ENCODE results near the gene KIF1B. TPM values are rescaled to one million over a fixed set of nuclear protein-coding genes. Genes with fewer than 3 reads are reported as not detected.

KIF1B gene
- total RNA-seq, 1 donor from 2014 or later: 113 TPM

DNA sequence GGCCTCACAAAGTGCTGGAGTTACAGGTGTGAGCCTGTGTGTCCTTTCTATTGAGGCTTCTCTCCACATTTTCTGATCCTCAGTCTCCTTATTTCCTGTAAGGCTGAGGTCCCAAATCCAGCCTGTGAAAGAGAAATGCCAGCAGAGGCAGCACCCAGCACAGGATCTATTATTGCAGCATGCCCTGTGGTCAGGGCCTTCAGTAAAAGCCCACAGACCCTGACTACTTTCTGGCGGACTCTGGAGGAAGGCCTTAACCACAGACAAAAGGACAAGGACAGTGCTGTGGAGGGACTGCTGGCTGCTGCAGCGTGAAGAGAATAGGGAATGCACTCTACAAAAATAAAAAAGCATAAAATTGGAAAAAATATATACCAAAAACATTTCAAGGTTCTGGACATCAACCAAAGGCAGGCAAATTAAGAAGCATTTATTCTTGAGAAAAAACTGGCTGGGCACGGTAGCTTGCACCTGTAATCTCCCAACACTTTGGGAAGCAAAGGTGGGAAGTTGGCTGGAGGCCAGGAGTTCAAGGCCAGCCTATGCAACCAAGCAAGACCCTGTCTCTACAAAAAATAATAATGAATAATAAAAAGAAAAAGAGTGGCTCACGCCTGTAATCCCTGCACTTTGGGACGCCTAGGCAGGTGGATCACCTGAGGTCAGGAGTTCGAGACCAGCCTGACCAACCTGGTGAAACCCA lies 179.1 kb downstream of the KIF1B start:
- H3K27ac Mint-ChIP-seq (ENCODE audit: unreplicated experiment): peak overlapping the region; percentile 93
- no peak for DNase-seq (ENCODE audit: low read depth, low spot score)
- H3K36me3 Mint-ChIP-seq (ENCODE audit: low read depth): peaks cover 19% of the 10 kb centered on the region
- peak overlapping the region; percentile 47 for H3K4me3 Mint-ChIP-seq
- H3K9me3 Mint-ChIP-seq: peaks cover 3% of the 10 kb centered on the region
- TF ChIP-seq, protein P1, sequence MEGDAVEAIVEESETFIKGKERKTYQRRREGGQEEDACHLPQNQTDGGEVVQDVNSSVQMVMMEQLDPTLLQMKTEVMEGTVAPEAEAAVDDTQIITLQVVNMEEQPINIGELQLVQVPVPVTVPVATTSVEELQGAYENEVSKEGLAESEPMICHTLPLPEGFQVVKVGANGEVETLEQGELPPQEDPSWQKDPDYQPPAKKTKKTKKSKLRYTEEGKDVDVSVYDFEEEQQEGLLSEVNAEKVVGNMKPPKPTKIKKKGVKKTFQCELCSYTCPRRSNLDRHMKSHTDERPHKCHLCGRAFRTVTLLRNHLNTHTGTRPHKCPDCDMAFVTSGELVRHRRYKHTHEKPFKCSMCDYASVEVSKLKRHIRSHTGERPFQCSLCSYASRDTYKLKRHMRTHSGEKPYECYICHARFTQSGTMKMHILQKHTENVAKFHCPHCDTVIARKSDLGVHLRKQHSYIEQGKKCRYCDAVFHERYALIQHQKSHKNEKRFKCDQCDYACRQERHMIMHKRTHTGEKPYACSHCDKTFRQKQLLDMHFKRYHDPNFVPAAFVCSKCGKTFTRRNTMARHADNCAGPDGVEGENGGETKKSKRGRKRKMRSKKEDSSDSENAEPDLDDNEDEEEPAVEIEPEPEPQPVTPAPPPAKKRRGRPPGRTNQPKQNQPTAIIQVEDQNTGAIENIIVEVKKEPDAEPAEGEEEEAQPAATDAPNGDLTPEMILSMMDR (conservative IDR thresholded peaks at IDR 0.05): no peak
- peaks cover 28% of the 10 kb centered on the region for H3K4me1 Mint-ChIP-seq
- H3K27me3 Mint-ChIP-seq (ENCODE audit: low read depth): no peaks in the 10 kb centered on the region

DNA sequence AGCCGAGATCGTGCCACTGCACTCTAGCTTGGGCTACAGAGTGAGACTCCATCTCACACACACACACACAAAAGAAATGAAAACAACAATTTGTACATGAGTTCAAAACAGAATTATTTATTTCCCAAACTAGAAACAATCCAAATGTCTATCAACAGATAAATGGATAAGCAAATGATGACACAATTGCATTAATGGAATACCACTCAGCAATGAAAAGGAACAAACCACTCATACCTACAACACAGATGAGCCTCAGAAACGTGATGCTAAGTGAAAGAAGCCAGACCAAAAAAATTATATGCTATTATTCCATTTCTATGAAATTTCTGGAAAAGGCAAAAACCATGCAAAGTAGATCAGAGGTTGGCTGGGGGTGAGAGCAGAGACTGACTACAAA lies 186.5 kb downstream of the KIF1B start:
- H3K36me3 Mint-ChIP-seq (ENCODE audit: low read depth): peaks cover 21% of the 10 kb centered on the region
- TF ChIP-seq, protein P1 (conservative IDR thresholded peaks at IDR 0.05): no peak
- H3K9me3 Mint-ChIP-seq: peaks cover 3% of the 10 kb centered on the region
- no peak for DNase-seq (ENCODE audit: low read depth, low spot score)
- H3K27ac Mint-ChIP-seq (ENCODE audit: unreplicated experiment): no peak overlapping the region
- peaks cover 9% of the 10 kb centered on the region for H3K27me3 Mint-ChIP-seq (ENCODE audit: low read depth)
- peak overlapping the region; percentile 85 for H3K4me3 Mint-ChIP-seq
- H3K4me1 Mint-ChIP-seq: peaks cover 33% of the 10 kb centered on the region

DNA sequence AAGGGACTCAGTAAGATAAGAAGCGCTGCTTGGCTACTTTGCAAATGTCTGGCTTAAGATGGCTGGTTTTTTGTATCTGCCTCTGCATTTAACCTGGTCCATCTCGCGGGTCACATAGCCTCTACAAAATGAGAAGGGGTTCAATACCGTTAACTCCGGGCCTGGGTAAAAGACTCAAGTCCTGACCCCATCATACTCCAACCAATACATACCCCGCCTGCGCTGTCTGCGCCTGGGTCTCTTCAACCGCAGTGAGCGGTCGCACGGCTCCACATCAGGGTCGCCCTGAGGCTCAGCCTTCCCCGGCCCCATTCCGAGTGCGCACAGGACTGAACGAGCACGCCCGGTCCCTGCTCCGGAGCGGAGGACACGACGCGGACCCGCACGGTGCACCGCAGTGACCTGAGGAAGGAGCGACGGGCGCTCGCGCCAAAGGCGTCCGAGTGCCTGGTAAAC lies 187.9 kb downstream of the KIF1B start:
- Mint-ChIP-seq H3K27ac (ENCODE audit: unreplicated experiment) (peak overlapping the region; percentile 94), H3K4me3 (peak overlapping the region; percentile 97), H3K27me3 (ENCODE audit: low read depth) (peaks cover 9% of the 10 kb centered on the region), H3K36me3 (ENCODE audit: low read depth) (peaks cover 28% of the 10 kb centered on the region), H3K4me1 (peaks cover 33% of the 10 kb centered on the region), H3K9me3 (peaks cover 3% of the 10 kb centered on the region)
- TF ChIP-seq, protein P1 (conservative IDR thresholded peaks at IDR 0.05): no peak
- DNase-seq (ENCODE audit: low read depth, low spot score): no peak

DNA sequence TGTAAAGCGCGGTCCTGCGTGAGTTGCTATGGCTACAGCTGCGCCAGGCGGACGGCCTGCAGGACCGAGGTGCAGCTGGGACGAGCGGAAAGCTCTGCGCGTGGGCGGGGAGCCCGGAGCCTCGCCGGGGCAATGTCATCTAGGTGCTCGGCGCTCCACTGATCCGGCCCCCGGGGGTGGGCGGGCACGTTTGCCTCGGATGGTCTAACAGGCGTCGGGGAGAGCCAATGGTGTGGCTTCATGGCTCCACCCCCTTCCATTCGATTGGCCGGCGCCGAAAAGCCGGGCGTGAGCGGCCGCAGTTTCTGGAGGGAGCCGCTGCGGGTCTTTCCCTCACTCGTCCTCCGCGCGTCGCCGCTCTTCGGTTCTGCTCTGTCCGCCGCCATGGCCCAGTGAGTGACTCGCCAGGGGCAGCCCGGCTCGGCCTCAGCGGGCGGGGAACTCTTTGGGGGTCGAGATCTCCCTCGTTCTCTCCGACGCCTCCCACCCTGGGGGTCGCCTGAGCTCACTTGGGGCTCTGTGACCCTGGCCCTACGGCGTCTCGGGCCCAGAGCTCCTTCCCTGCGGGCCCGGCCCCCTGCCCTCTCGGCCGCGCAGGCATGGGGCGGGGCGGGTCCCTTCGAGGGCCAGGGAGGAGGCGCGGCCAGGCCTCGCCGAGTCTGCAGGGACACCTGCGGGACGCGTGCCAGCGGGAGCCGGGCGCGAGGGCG lies 188.5 kb downstream of the KIF1B start, which contains the start of gene PGD:
Gene PGD (plus strand): TSS at position 331 of the 710 bp plus-strand sequence. CDS start 54 bp downstream, at position 385.
- Mint-ChIP-seq H3K9me3 (peaks cover 3% of the 10 kb centered on the region), H3K27me3 (ENCODE audit: low read depth) (peaks cover 9% of the 10 kb centered on the region), H3K27ac (ENCODE audit: unreplicated experiment) (peak within 1 kb of the TSS; percentile 98), H3K4me3 (peak within 1 kb of the TSS; percentile 99), H3K36me3 (ENCODE audit: low read depth) (peaks cover 29% of the 10 kb centered on the region), H3K4me1 (peaks cover 38% of the 10 kb centered on the region)
- TF ChIP-seq, protein P1 (conservative IDR thresholded peaks at IDR 0.05): no peak
- DNase-seq (ENCODE audit: low read depth, low spot score): peak; percentile 98

DNA sequence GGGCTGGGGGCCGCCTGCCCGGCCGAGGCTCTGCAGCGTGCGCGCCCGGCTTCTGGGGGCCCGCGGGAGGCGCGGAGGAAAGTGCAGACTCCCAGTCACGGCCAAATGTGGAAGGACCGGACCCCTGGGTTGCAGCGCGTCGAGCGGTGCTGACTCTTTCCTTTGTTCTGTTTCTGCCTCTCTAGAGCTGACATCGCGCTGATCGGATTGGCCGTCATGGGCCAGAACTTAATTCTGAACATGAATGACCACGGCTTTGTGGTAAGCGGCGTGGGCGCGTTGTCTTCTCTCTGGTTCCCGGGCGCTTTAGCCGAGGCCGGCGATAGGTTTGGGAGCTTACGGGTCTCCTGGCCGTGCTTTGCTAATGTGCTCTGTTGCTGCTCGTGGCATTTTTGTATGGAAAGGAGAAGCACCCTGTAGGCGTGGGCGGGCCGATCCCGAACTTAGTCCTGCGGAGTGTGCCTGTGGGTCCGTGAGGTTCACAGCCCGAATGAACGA lies 189.1 kb downstream of the KIF1B start:
- H3K4me1 Mint-ChIP-seq: peaks cover 39% of the 10 kb centered on the region
- peaks cover 9% of the 10 kb centered on the region for H3K27me3 Mint-ChIP-seq (ENCODE audit: low read depth)
- TF ChIP-seq, protein P1 (conservative IDR thresholded peaks at IDR 0.05): no peak
- peaks cover 31% of the 10 kb centered on the region for H3K36me3 Mint-ChIP-seq (ENCODE audit: low read depth)
- H3K4me3 Mint-ChIP-seq: peak overlapping the region; percentile 99
- peak overlapping the region; percentile 98 for H3K27ac Mint-ChIP-seq (ENCODE audit: unreplicated experiment)
- no peaks in the 10 kb centered on the region for H3K9me3 Mint-ChIP-seq
- peak; percentile 23 for DNase-seq (ENCODE audit: low read depth, low spot score)

Data from neural crest cell (in vitro differentiated cells).